Panc1 (cell line): ENCODE data around the gene CTSD. TPM values are rescaled to one million over a fixed set of nuclear protein-coding genes. Genes with fewer than 3 reads are reported as not detected.

Source experiments
- ATAC-seq: fragments of 200-7000 bp; cut with Tn5 transposase; 2 replicates; pipeline ENCODE4 v1.9.1; 2020; ENCODE audit warnings: mild to moderate bottlenecking, moderate library complexity
- BruUV-seq: library from RNA; stranded (reverse); fragments of 400-500 nt; replicated peaks from 2 replicates; lab custom pipeline; 2021; lab: Mats Ljungman, UMichigan
- CTCF ChIA-PET: fragments of 300-600 bp; sonication (Branson Sonifier 250); formaldehyde crosslinking; loops from one replicate; lab custom pipeline; 2022; ENCODE audit warnings: antibody characterized with exemption; lab: Charles Lee
- POLR2A ChIA-PET: fragments of 300-600 bp; sonication (Branson Sonifier 250); formaldehyde crosslinking; loops from one replicate; lab custom pipeline; 2022; ENCODE audit warnings: antibody characterized with exemption; lab: Charles Lee
- DNase-seq: peaks from one replicate; pipeline ENCODE4 v3.0.0-alpha.2; 2010; ENCODE audit warnings: low read depth, low spot score
- H3K27ac ChIP-seq: 2 replicates; pipeline ENCODE4 v1.5.1; 2011; ENCODE audit warnings: mild to moderate bottlenecking, low read length, inconsistent platforms
- H3K27me3 ChIP-seq: fragments of 200-500 bp; sonication (Bioruptor generic); 2 replicates; pipeline ENCODE4 v1.6.0; 2014; ENCODE audit warnings: low read length, inconsistent platforms; ENCODE audit not compliant: control insufficient read depth, insufficient read depth
- H3K36me3 ChIP-seq: fragments of 200-500 bp; sonication (Bioruptor generic); 2 replicates; pipeline ENCODE4 v1.5.1; 2014; ENCODE audit warnings: inconsistent platforms, mild to moderate bottlenecking, low read length, moderate library complexity; ENCODE audit not compliant: control insufficient read depth, insufficient read depth
- H3K4me1 ChIP-seq: 2 replicates; pipeline ENCODE4 v1.5.1; 2011; ENCODE audit warnings: inconsistent platforms, mild to moderate bottlenecking, low read length, moderate library complexity; ENCODE audit not compliant: control insufficient read depth, insufficient read depth
- H3K4me3 ChIP-seq, 2 experiments: 2 replicates each; pipeline ENCODE4 v1.5.1; 2011 to 2012; ENCODE audit warnings: low read depth in 2 of 2, low read length in 2 of 2, mild to moderate bottlenecking in 2 of 2, inconsistent platforms in 1 of 2, moderate library complexity in 1 of 2
- H3K9me3 ChIP-seq: fragments of 200-500 bp; sonication (Bioruptor generic); 2 replicates; pipeline ENCODE4 v1.5.1; 2014; ENCODE audit warnings: low read depth, mild to moderate bottlenecking, inconsistent platforms, low read length, moderate library complexity; ENCODE audit not compliant: control insufficient read depth, insufficient read depth
- CTCF ChIP-seq: fragments of 450-650 bp; IDR thresholded peaks from 2 replicates; pipeline ENCODE4 v1.5.1; 2017; ENCODE audit warnings: mild to moderate bottlenecking
- POLR2AphosphoS5 ChIP-seq: IDR thresholded peaks from 2 replicates; pipeline ENCODE4 v1.6.1; 2012; ENCODE audit warnings: mild to moderate bottlenecking, low read depth, low read length, moderate library complexity
- REST ChIP-seq, 2 experiments: IDR thresholded peaks; 2 replicates each; pipeline ENCODE4 v1.6.1; 2011 to 2012; ENCODE audit warnings: low read depth in 2 of 2, control low read depth in 1 of 2, low read length in 1 of 2, mild to moderate bottlenecking in 1 of 2, moderate library complexity in 1 of 2; ENCODE audit not compliant: insufficient read depth in 1 of 2
- SIN3A ChIP-seq: IDR thresholded peaks from 2 replicates; pipeline ENCODE4 v1.6.1; 2012; ENCODE audit warnings: low read depth, mild to moderate bottlenecking, low read length, moderate library complexity, borderline replicate concordance; ENCODE audit not compliant: insufficient read depth
- TCF7L2 ChIP-seq: IDR thresholded peaks from 2 replicates; pipeline ENCODE4 v1.6.1; 2011; ENCODE audit warnings: mild to moderate bottlenecking, low read depth, low read length, inconsistent platforms
- in situ Hi-C: cut with HindIII; loops from 2 replicates; pipeline ENCODE4 v1.10.0; 2016; ENCODE audit warnings: low sequenced_read_pairs, low pct_unique_long_range_greater_than_20kb
- intact Hi-C: fragments of 100-400 bp; cut with micrococcal nuclease; formaldehyde crosslinking; loops from one replicate; pipeline ENCODE4 v1.10.0; 2022; ENCODE audit not compliant: unreplicated experiment
- total RNA-seq: library from RNA; stranded (reverse); gene quantifications from one replicate; pipeline ENCODE4 v1.2.1, GENCODE V29; 2021; ENCODE audit not compliant: unreplicated experiment

Gene CTSD
- total RNA-seq, 1 experiment from 2014 or later: 1,813 TPM

GRCh38 chr11:1705126-1706052 lies 58.3 kb downstream of the CTSD start:
- BruUV-seq: no TSS peak
- POLR2A ChIA-PET: no interaction called here
- Histone ChIP-seq H3K27ac (no peak overlapping the region), H3K4me3 (no peak overlapping the region), H3K9me3 (no peaks in the 10 kb centered on the region), H3K4me1 (no peaks in the 10 kb centered on the region), H3K36me3 (no peaks in the 10 kb centered on the region), H3K27me3 (no peaks in the 10 kb centered on the region)
- ATAC-seq (no peak), DNase-seq (no peak)
- intact Hi-C loops: no loop called here
- in situ Hi-C loops: no loop called here
- CTCF ChIA-PET: no interaction called here
- TF ChIP-seq TCF7L2 (no peak), REST (IDR thresholded peaks at IDR 0.05; ENCODE audit: insufficient read depth in 1 of 2, low read depth in 2 of 2, low read length in 1 of 2) (no peak), CTCF (no peak), POLR2AphosphoS5 (no peak), SIN3A (no peak)

- POLR2A ChIA-PET: interaction anchor here (0.6 kb wide), 1 partner anchor 435 kb away, joined by 8 read pairs; no protein-coding TSS in a partner anchor
- no peak for ATAC-seq
Observed at GRCh38 chr11:1703146-1703545, 60.6 kb downstream of the CTSD start.

More at GRCh38 chr11:1703146-1703545, 60.6 kb downstream of the CTSD start:
- DNase-seq: no peak
- CTCF ChIA-PET: no interaction called here
- H3K27me3 ChIP-seq: no peaks in the 10 kb centered on the region
- TF ChIP-seq REST (IDR thresholded peaks at IDR 0.05; ENCODE audit: insufficient read depth in 1 of 2, low read depth in 2 of 2, low read length in 1 of 2) (no peak), TCF7L2 (no peak), CTCF (no peak), SIN3A (no peak), POLR2AphosphoS5 (no peak)
- in situ Hi-C loops: no loop called here
- H3K9me3 ChIP-seq: no peaks in the 10 kb centered on the region
- no peaks in the 10 kb centered on the region for H3K4me1 ChIP-seq
- no peaks in the 10 kb centered on the region for H3K36me3 ChIP-seq
- intact Hi-C loops: no loop called here
- no TSS peak for BruUV-seq
- H3K4me3 ChIP-seq: no peak overlapping the region
- H3K27ac ChIP-seq: no peak overlapping the region
